ENCODE results near the gene FILIP1.

FILIP1 gene

GRCh38 chr6:75396005-75396800, 97.4 kb downstream of the FILIP1 start:
- Mint-ChIP-seq H3K9me3 (no peaks in the 10 kb centered on the region), H3K27ac (no peak overlapping the region), H3K4me1 (no peaks in the 10 kb centered on the region), H3K4me3 (no peak overlapping the region), H3K27me3 (peaks cover 2% of the 10 kb centered on the region), H3K36me3 (no peaks in the 10 kb centered on the region)

- no peaks in the 10 kb centered on the region for H3K9me3 Mint-ChIP-seq
- H3K4me3 Mint-ChIP-seq: no peak overlapping the region
- H3K27me3 Mint-ChIP-seq: peaks cover 3% of the 10 kb centered on the region
- no peaks in the 10 kb centered on the region for H3K4me1 Mint-ChIP-seq
- no peaks in the 10 kb centered on the region for H3K36me3 Mint-ChIP-seq
- H3K27ac Mint-ChIP-seq: no peak overlapping the region
Observed at GRCh38 chr6:75393806-75394205, 99.8 kb downstream of the FILIP1 start.

- no peak overlapping the region for H3K27ac Mint-ChIP-seq
- H3K9me3 Mint-ChIP-seq: no peaks in the 10 kb centered on the region
- H3K27me3 Mint-ChIP-seq: peaks cover 6% of the 10 kb centered on the region
- H3K4me1 Mint-ChIP-seq: no peaks in the 10 kb centered on the region
- no peaks in the 10 kb centered on the region for H3K36me3 Mint-ChIP-seq
- H3K4me3 Mint-ChIP-seq: no peak overlapping the region
Observed at GRCh38 chr6:75391276-75391675, 102.3 kb downstream of the FILIP1 start.

GRCh38 chr6:75386050-75386770, 107.4 kb downstream of the FILIP1 start:
- Mint-ChIP-seq H3K4me1 (no peaks in the 10 kb centered on the region), H3K27me3 (peaks cover 5% of the 10 kb centered on the region), H3K4me3 (no peak overlapping the region), H3K27ac (no peak overlapping the region), H3K9me3 (no peaks in the 10 kb centered on the region), H3K36me3 (no peaks in the 10 kb centered on the region)

GRCh38 chr6:75384116-75384515, 109.5 kb downstream of the FILIP1 start:
- no peaks in the 10 kb centered on the region for H3K9me3 Mint-ChIP-seq
- no peaks in the 10 kb centered on the region for H3K4me1 Mint-ChIP-seq
- no peaks in the 10 kb centered on the region for H3K36me3 Mint-ChIP-seq
- H3K27me3 Mint-ChIP-seq: peaks cover 6% of the 10 kb centered on the region
- no peak overlapping the region for H3K4me3 Mint-ChIP-seq
- H3K27ac Mint-ChIP-seq: no peak overlapping the region

GRCh38 chr6:75382634-75382900, 111.0 kb downstream of the FILIP1 start:
- Mint-ChIP-seq H3K27me3 (peaks cover 1% of the 10 kb centered on the region), H3K36me3 (no peaks in the 10 kb centered on the region), H3K4me1 (no peaks in the 10 kb centered on the region), H3K9me3 (no peaks in the 10 kb centered on the region), H3K27ac (no peak overlapping the region), H3K4me3 (no peak overlapping the region)

GRCh38 chr6:75381877-75382633, 111.5 kb downstream of the FILIP1 start:
- H3K4me3 Mint-ChIP-seq: no peak overlapping the region
- no peaks in the 10 kb centered on the region for H3K4me1 Mint-ChIP-seq
- peaks cover 1% of the 10 kb centered on the region for H3K27me3 Mint-ChIP-seq
- H3K27ac Mint-ChIP-seq: no peak overlapping the region
- H3K36me3 Mint-ChIP-seq: no peaks in the 10 kb centered on the region
- no peaks in the 10 kb centered on the region for H3K9me3 Mint-ChIP-seq

- Mint-ChIP-seq H3K27me3 (peaks cover 1% of the 10 kb centered on the region), H3K4me3 (no peak overlapping the region), H3K4me1 (no peaks in the 10 kb centered on the region), H3K9me3 (no peaks in the 10 kb centered on the region), H3K36me3 (no peaks in the 10 kb centered on the region), H3K27ac (no peak overlapping the region)
Observed at GRCh38 chr6:75379536-75379935, 114.1 kb downstream of the FILIP1 start.

GRCh38 chr6:75378101-75378500, 115.5 kb downstream of the FILIP1 start:
- H3K4me1 Mint-ChIP-seq: no peaks in the 10 kb centered on the region
- peaks cover 2% of the 10 kb centered on the region for H3K27me3 Mint-ChIP-seq
- no peak overlapping the region for H3K27ac Mint-ChIP-seq
- H3K9me3 Mint-ChIP-seq: peaks cover 2% of the 10 kb centered on the region
- H3K36me3 Mint-ChIP-seq: no peaks in the 10 kb centered on the region
- H3K4me3 Mint-ChIP-seq: no peak overlapping the region

GRCh38 chr6:75377386-75377785, 116.2 kb downstream of the FILIP1 start:
- peaks cover 3% of the 10 kb centered on the region for H3K27me3 Mint-ChIP-seq
- peaks cover 3% of the 10 kb centered on the region for H3K36me3 Mint-ChIP-seq
- H3K9me3 Mint-ChIP-seq: peaks cover 8% of the 10 kb centered on the region

GRCh38 chr6:75376347-75377024, 117.1 kb downstream of the FILIP1 start:
- Mint-ChIP-seq H3K36me3 (peaks cover 4% of the 10 kb centered on the region), H3K27ac (no peak overlapping the region), H3K27me3 (peaks cover 3% of the 10 kb centered on the region), H3K9me3 (peaks cover 10% of the 10 kb centered on the region), H3K4me1 (no peaks in the 10 kb centered on the region), H3K4me3 (no peak overlapping the region)

More at GRCh38 chr6:75377386-75377785, 116.2 kb downstream of the FILIP1 start:
- H3K4me3 Mint-ChIP-seq: no peak overlapping the region
- no peak overlapping the region for H3K27ac Mint-ChIP-seq
- no peaks in the 10 kb centered on the region for H3K4me1 Mint-ChIP-seq

- no peaks in the 10 kb centered on the region for H3K4me1 Mint-ChIP-seq
- peaks cover 4% of the 10 kb centered on the region for H3K36me3 Mint-ChIP-seq
- no peak overlapping the region for H3K27ac Mint-ChIP-seq
- H3K4me3 Mint-ChIP-seq: no peak overlapping the region
- peaks cover 10% of the 10 kb centered on the region for H3K9me3 Mint-ChIP-seq
- peaks cover 3% of the 10 kb centered on the region for H3K27me3 Mint-ChIP-seq
Observed at GRCh38 chr6:75374961-75375400, 118.6 kb downstream of the FILIP1 start.

GRCh38 chr6:75372884-75373283, 120.7 kb downstream of the FILIP1 start:
- no peak overlapping the region for H3K27ac Mint-ChIP-seq
- H3K27me3 Mint-ChIP-seq: peaks cover 3% of the 10 kb centered on the region
- H3K36me3 Mint-ChIP-seq: peaks cover 4% of the 10 kb centered on the region
- H3K4me1 Mint-ChIP-seq: no peaks in the 10 kb centered on the region
- H3K4me3 Mint-ChIP-seq: no peak overlapping the region
- peaks cover 10% of the 10 kb centered on the region for H3K9me3 Mint-ChIP-seq

GRCh38 chr6:75370011-75370410, 123.6 kb downstream of the FILIP1 start:
- H3K4me1 Mint-ChIP-seq: no peaks in the 10 kb centered on the region
- H3K27ac Mint-ChIP-seq: no peak overlapping the region
- peaks cover 3% of the 10 kb centered on the region for H3K27me3 Mint-ChIP-seq
- H3K36me3 Mint-ChIP-seq: peaks cover 4% of the 10 kb centered on the region
- no peak overlapping the region for H3K4me3 Mint-ChIP-seq
- H3K9me3 Mint-ChIP-seq: peaks cover 10% of the 10 kb centered on the region

GRCh38 chr6:75368864-75369402, 124.7 kb downstream of the FILIP1 start:
- Mint-ChIP-seq H3K4me3 (no peak overlapping the region), H3K27me3 (peaks cover 3% of the 10 kb centered on the region), H3K27ac (no peak overlapping the region), H3K36me3 (peaks cover 4% of the 10 kb centered on the region), H3K9me3 (peaks cover 10% of the 10 kb centered on the region), H3K4me1 (no peaks in the 10 kb centered on the region)

Measured in activated naive CD4-positive, alpha-beta T cell treated with anti-CD3 and anti-CD28 coated beads, Interleukin-2, amount 50 U/mL, for 24 hours (primary cell).